Gastroesophageal sphincter (tissue), 4 donors: Measurements from ENCODE around the gene AFAP1. TPM values are rescaled to one million over a fixed set of nuclear protein-coding genes. Genes with fewer than 3 reads are reported as not detected.

ENCODE experiments used
- ATAC-seq: fragments of 150-250 bp; one replicate; pipeline ENCODE4 v1.9.1; 2016; ENCODE audit warnings: mild to moderate bottlenecking, moderate library complexity
- H3K27ac ChIP-seq, 4 donors: fragments of 200-600 bp; sonication (generic) in 3 of 4; 1 replicate in 3 of 4; 2 replicates in 1 of 4; pipeline ENCODE4 v1.5.1; 2016 to 2019
- H3K27me3 ChIP-seq: fragments of 200-600 bp; sonication (generic); one replicate; pipeline ENCODE4 v1.5.1; 2019
- H3K36me3 ChIP-seq, 2 donors: fragments of 200-600 bp; sonication (generic); one replicate each; pipeline ENCODE4 v1.5.1; 2019; ENCODE audit warnings: control low read depth in 1 of 2
- H3K4me1 ChIP-seq, 3 donors: fragments of 200-600 bp; sonication (generic); 1 replicate in 2 of 3; 2 replicates in 1 of 3; pipeline ENCODE4 v1.5.1; 2016 to 2019; ENCODE audit warnings: control low read depth in 2 of 3
- H3K4me3 ChIP-seq, 2 donors: fragments of 200-600 bp; sonication (generic); one replicate each; pipeline ENCODE4 v1.5.1; 2019; ENCODE audit warnings: mild to moderate bottlenecking in 1 of 2, moderate library complexity in 1 of 2
- H3K9me3 ChIP-seq, 3 donors: fragments of 200-600 bp; sonication (generic); one replicate each; pipeline ENCODE4 v1.5.1; 2017 to 2019; ENCODE audit warnings: control low read depth in 2 of 3
- CTCF ChIP-seq, 4 experiments: fragments of 200-600 bp in 2 of 4; fragments of 450-650 bp in 2 of 4; sonication (generic) in 1 of 4; IDR thresholded peaks; one replicate each; pipeline ENCODE4 v1.5.1; 2017 to 2019; ENCODE audit warnings: antibody characterized with exemption in 4 of 4, mild to moderate bottlenecking in 2 of 4, moderate library complexity in 2 of 4
- EP300 ChIP-seq: sonication (generic); formaldehyde crosslinking; IDR thresholded peaks from one replicate; pipeline ENCODE4 v1.6.1; 2017; ENCODE audit warnings: antibody characterized with exemption, mild to moderate bottlenecking
- POLR2A ChIP-seq, 2 donors: fragments of 450-650 bp; IDR thresholded peaks; one replicate each; pipeline ENCODE4 v1.6.1; 2017; ENCODE audit warnings: antibody characterized with exemption in 2 of 2, mild to moderate bottlenecking in 2 of 2, moderate library complexity in 1 of 2
- POLR2AphosphoS5 ChIP-seq: sonication (generic); formaldehyde crosslinking; IDR thresholded peaks from one replicate; pipeline ENCODE4 v1.6.1; 2017; ENCODE audit warnings: antibody characterized with exemption
- WGBS, 2 donors: methylation state at CpG; one replicate each; pipeline ENCODE4 v1.1.5; 2018; ENCODE audit warnings: low coverage in 1 of 2; 5-methylcytosine and 5-hydroxymethylcytosine counted together
- total RNA-seq, 4 donors: library from RNA; depleted of rRNA; stranded (reverse); fragments of >200 nt; gene quantifications; one replicate each; pipeline ENCODE4 v1.1.0, GENCODE V29; 2016

The AFAP1 gene
- total RNA-seq, 4 donors from 2014 or later, result 32.0 to 79.7 (median 48.1) TPM

GRCh38 chr4:7739918-7740865, 199.5 kb downstream of the AFAP1 start:
- Histone ChIP-seq H3K36me3 (peaks cover 0 to 40% of the 10 kb centered on the region in 2 donors), H3K4me3 (no peak overlapping the region), H3K27ac (no peak overlapping the region), H3K27me3 (no peaks in the 10 kb centered on the region), H3K9me3 (peaks cover 0 to 8% (median 0%) of the 10 kb centered on the region in 3 donors), H3K4me1 (peaks cover 0 to 8% (median 0%) of the 10 kb centered on the region in 3 donors)
- 92% methylated on average over 9 of the region's 45 CpGs; no CpG with 5 or more reads in 1 of the 2 donors for WGBS, 2 donors
- no peak for ATAC-seq
- TF ChIP-seq CTCF (IDR thresholded peaks at IDR 0.05) (no peak), EP300 (no peak), POLR2AphosphoS5 (no peak), POLR2A (IDR thresholded peaks at IDR 0.05) (no peak)

GRCh38 chr4:7739077-7739917, 200.4 kb downstream of the AFAP1 start:
- no peak for ATAC-seq
- Histone ChIP-seq H3K36me3 (peaks cover 0 to 44% of the 10 kb centered on the region in 2 donors), H3K27ac (no peak overlapping the region), H3K4me3 (no peak overlapping the region), H3K27me3 (no peaks in the 10 kb centered on the region), H3K4me1 (peaks cover 0 to 8% (median 0%) of the 10 kb centered on the region in 3 donors), H3K9me3 (peaks cover 0 to 8% (median 0%) of the 10 kb centered on the region in 3 donors)
- WGBS, 2 donors, result no CpG with 5 or more reads among the region's 37 CpGs
- TF ChIP-seq CTCF (IDR thresholded peaks at IDR 0.05) (no peak), POLR2AphosphoS5 (no peak), EP300 (no peak), POLR2A (IDR thresholded peaks at IDR 0.05) (no peak)

- peaks cover 0 to 45% of the 10 kb centered on the region in 2 donors for H3K36me3 ChIP-seq
- no peak overlapping the region for H3K4me3 ChIP-seq
- ATAC-seq, result no peak
- H3K4me1 ChIP-seq, result peaks cover 0 to 4% (median 0%) of the 10 kb centered on the region in 3 donors
- no peak for TF ChIP-seq CTCF (IDR thresholded peaks at IDR 0.05)
- TF ChIP-seq POLR2A (IDR thresholded peaks at IDR 0.05), result no peak
- TF ChIP-seq POLR2AphosphoS5, result no peak
- TF ChIP-seq EP300, result no peak
- WGBS, 2 donors, result 95% methylated on average over 4 of the region's 32 CpGs; no CpG with 5 or more reads in 1 of the 2 donors
- peaks cover 0 to 8% (median 0%) of the 10 kb centered on the region in 3 donors for H3K9me3 ChIP-seq
- no peaks in the 10 kb centered on the region for H3K27me3 ChIP-seq
- no peak overlapping the region for H3K27ac ChIP-seq
These were observed 201.1 kb downstream of the AFAP1 start for GRCh38 chr4:7738458-7739076.

GRCh38 chr4:7737752-7738457, 201.8 kb downstream of the AFAP1 start:
- Histone ChIP-seq H3K27me3 (no peaks in the 10 kb centered on the region), H3K4me1 (no peaks in the 10 kb centered on the region), H3K36me3 (peaks cover 0 to 45% of the 10 kb centered on the region in 2 donors), H3K27ac (no peak overlapping the region), H3K4me3 (no peak overlapping the region), H3K9me3 (peaks cover 0 to 8% (median 0%) of the 10 kb centered on the region in 3 donors)
- 67% methylated on average over 1 of the region's 19 CpGs; no CpG with 5 or more reads in 1 of the 2 donors for WGBS, 2 donors
- no peak for TF ChIP-seq EP300
- TF ChIP-seq POLR2AphosphoS5, result no peak
- TF ChIP-seq POLR2A (IDR thresholded peaks at IDR 0.05), result no peak
- no peak for TF ChIP-seq CTCF (IDR thresholded peaks at IDR 0.05)
- ATAC-seq, result no peak
